Tibial nerve (tissue), 4 donors: Measurements from ENCODE around the gene COCH.

Experiments used
- CTCF ChIP-seq, 5 experiments: fragments of 200-600 bp in 3 of 5; fragments of 450-650 bp in 2 of 5; sonication (generic) in 3 of 5; IDR thresholded peaks; one replicate each; pipeline ENCODE4 v1.5.1; 2016 to 2019; ENCODE audit warnings: antibody characterized with exemption in 5 of 5, mild to moderate bottlenecking in 3 of 5, moderate library complexity in 2 of 5
- EP300 ChIP-seq, 2 donors: sonication (generic); formaldehyde crosslinking; IDR thresholded peaks; one replicate each; pipeline ENCODE4 v1.6.1; 2017; ENCODE audit warnings: antibody characterized with exemption in 2 of 2, mild to moderate bottlenecking in 1 of 2
- POLR2A ChIP-seq, 2 donors: fragments of 450-650 bp; IDR thresholded peaks; one replicate each; pipeline ENCODE4 v1.6.1; 2017; ENCODE audit warnings: antibody characterized with exemption in 2 of 2, mild to moderate bottlenecking in 2 of 2, moderate library complexity in 2 of 2

- TF ChIP-seq POLR2A (IDR thresholded peaks at IDR 0.05) (no peak), CTCF (IDR thresholded peaks at IDR 0.05) (no peak), EP300 (IDR thresholded peaks at IDR 0.05) (no peak)
Observed at GRCh38 chr14:30883508-30884294, 9.3 kb downstream of the COCH start.
